Activated CD4-positive, alpha-beta T cell treated with anti-CD3 and anti-CD28 coated beads, Interleukin-2, amount 50 U/mL, for 16 hours (primary cell): Measurements from ENCODE around the gene NTNG1.

Experiments used
- DNase-seq: peaks from one replicate; pipeline ENCODE4 v3.0.0-alpha.2; 2020

NTNG1 gene

DNA sequence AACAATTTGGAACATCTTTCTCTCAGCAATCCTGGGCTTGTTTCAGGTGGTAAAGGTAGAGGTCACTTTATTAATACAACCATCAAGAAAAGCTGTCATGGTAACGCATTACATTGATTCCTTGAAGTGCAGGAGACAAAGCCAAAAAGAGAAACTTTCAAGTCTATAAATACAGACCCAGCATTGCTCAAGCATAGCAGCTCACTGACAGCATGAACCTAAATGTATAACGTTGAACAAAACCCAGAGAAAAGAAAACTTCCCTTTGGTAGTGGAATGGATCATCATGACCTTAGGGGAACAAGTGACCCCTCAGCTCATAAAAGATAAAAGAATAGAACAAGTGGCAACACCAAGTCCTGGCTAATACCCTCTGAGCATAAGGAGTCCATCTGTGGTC is 332.2 kb downstream of the NTNG1 start:
- no peak for DNase-seq

- peak; percentile 63 for DNase-seq
Measured at GRCh38 chr1:107474877-107475612, 334.2 kb downstream of the NTNG1 start.

GRCh38 chr1:107477233-107477632 is 336.4 kb downstream of the NTNG1 start:
- peak; percentile 9 for DNase-seq

GRCh38 chr1:107479865-107480350 is 339.1 kb downstream of the NTNG1 start:
- no peak for DNase-seq

GRCh38 chr1:107480548-107481415 is 339.9 kb downstream of the NTNG1 start:
- DNase-seq = no peak

DNA sequence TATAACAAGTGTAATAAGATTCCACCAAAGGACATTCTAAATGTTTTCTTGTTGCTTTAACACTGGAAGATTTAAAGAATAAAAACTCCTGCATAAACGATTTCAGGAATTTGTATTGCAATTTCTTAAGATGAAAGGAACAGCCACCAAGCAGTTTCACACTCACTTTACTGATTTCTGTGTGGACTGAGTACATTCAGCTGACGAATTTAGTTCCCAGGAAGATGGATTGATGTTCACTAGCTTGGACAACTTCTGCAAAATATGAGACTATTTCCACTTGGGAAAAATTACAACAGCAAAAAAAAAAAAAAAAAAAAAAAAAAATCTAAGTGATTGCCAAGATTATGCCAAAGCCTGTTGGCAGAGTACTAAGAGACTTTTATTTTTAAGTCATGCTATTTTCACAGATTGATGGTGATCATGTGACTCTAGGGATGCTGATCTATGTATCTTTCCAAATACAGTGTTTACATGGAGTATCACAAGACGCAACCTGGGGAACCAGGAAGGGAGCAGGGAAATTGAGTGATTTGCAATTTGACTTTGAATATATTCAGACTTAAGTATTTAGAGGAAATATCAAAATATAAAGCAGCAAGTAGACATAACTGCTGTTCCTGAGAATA is 341.0 kb downstream of the NTNG1 start:
- no peak for DNase-seq

GRCh38 chr1:107483949-107484348 is 343.1 kb downstream of the NTNG1 start:
- DNase-seq = no peak

DNA sequence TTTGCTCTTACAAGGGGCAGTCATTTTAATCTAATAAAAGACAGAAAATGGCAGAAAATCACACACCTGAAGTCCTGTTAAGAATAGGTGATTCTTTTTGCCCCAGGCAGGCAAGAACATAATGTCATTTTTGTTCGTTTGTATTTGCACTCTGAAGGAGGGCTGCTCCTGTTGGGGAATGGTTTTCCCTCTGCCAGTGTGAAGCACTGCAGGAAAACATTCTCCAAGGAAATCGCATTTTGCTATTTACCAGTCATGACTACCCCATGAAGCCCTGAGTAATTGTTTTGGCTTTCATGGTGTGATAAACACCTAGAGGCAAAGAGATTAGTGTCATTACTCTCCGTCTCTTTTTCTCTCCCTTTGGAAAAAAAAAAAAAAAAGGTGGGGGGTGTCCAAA is 345.5 kb downstream of the NTNG1 start:
- no peak for DNase-seq

DNA sequence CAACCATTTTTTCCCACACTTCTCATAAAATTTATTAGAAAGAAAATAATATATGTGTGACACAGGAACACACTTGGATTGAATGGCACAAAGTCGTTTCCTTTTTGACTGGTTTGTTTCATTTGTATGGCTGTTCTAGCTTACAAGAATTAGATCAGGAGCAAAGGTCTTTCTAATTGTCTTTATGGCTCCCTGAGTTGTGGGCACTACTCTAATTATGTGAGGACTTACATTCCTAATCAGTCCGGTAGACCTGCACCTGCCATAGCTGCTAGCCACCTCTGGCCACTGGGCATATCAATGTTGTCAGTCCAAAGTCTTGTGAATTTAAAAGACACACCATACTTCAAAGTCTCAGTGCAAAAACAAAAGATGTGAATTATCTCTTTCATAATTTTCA is 346.7 kb downstream of the NTNG1 start:
- no peak for DNase-seq

- no peak for DNase-seq
Measured at GRCh38 chr1:107491582-107491981, 350.7 kb downstream of the NTNG1 start.

DNA sequence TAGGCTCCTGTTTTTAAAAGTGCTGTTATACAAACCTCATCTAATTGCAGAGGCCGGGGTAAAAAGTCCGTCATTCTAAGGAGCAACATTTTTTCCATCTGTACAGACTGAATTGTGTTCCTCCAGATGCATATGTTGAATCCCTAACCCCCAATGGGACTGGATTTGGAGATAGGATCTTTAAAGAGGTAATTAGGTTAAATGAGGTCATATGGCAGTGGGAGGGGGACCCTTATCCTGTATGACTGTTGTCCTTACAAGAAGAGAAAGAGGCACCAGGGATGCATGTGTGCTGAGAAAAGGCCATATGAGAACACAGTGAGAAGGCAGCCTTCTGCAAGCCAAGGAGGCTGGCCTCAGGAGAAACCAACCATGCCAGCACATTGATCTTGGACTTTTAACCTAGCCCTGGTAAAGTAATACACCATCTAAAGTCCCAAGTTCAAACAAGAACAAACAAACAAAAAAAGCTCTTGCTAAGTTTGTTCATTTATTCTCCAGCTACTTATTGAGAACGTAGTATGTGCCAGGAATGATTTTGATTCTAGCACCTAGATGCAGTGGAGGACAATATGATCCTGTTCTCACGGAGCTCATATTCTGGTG is 352.4 kb downstream of the NTNG1 start:
- no peak for DNase-seq

DNA sequence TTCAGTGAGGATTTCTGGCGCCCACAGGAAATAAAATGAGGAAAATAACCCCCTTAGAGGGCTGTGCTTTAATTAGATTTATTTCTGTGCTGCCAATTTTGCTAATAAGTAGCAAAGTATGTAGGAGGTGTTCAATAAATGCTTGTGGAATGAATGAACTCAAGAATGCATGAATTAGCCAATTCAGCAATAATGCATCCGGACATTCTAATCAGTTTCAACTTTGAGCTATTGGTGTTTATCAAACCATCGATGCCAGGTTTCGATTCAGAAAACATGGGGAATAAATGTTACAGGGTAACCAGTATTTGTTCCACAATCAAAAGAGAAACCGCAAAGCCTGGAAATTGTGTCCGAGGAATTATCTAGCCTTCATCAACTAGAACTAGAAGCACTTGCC is 353.2 kb downstream of the NTNG1 start:
- no peak for DNase-seq

- no peak for DNase-seq
Measured at GRCh38 chr1:107496002-107496401, 355.2 kb downstream of the NTNG1 start.

- peak; percentile 5 for DNase-seq
Measured at GRCh38 chr1:107499139-107499744, 358.4 kb downstream of the NTNG1 start.

DNA sequence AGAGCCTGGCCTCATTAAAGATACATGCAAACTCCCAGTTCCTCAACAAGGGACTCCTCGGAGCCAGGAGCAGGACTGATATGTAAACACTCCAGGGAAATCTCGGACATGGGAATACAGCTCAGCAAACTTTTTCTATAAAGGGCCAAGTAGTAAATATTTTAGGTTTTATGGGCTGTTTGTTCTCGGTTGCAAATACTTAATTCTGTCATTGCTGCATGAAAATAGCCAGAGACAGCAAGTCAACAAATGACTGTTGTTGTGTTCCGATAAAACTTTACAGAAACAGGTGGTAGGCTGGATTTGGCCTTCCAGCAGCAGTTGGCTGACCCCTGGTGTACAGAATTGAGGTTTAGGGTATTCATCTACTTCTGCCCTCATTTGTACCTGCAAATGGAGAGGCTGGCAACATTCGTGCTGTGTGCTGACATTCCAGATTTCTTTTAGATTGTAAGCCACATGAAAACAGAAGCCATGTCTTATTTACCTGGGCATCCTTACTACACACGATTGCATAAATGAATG is 360.3 kb downstream of the NTNG1 start:
- no peak for DNase-seq

DNA sequence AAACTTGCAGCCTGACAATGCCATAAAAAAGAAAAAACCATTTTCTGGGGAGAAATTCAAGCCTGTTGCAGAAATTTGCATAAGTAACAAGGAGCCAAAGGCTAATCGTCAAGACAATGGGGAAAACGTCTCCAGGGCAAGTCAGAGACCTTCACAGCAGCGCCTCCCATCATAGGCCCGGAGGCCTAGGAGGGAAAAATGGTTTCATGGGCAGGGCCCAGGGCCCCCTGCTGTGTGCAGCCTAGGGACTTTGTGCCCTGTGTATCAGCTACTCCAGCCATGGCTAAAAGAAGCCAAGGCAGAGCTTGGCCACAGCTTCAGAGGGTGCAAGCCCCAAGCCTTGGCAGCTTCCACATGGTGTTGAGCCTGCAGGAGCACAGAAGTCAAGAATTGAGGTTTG is 369.5 kb downstream of the NTNG1 start:
- DNase-seq = no peak

DNA sequence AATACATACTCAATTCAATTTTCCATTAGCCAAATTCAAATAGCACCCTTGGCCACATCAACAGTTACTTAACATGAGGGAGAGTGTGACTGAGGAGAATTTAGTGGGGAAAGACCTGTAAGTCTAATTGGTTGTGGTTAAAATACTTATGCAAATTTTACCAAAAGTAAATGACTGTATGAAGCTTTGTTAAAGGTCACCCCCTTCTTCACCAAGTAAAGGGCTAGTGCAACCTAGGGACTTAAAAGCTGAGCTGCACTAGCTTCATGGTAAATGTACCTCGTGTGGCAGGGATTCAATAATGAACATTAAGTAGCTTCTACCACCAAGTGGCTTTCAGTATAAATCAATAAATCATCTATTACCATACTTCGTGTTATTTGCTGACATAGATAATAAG is 372.0 kb downstream of the NTNG1 start:
- no peak for DNase-seq

DNA sequence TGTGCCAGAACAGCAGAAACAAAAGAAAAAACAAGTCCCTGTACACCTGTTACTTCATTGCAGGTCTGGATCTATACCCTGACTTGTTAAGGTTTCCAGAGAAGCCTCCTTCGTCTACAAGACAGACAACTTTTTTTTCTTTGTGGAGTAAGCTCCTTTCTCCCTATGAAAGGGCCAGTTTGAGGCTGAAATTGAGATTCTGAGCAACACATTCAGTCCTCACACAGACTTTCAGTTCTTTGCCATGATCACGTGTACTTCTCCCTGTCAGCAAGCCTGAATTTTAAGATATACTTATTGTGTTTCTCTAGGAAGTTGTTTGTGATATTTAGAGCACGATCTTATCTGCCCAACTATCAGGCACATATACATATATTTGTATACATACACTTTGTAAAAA is 374.0 kb downstream of the NTNG1 start:
- no peak for DNase-seq

- DNase-seq = no peak
Measured at GRCh38 chr1:107515702-107516101, 374.9 kb downstream of the NTNG1 start.

GRCh38 chr1:107523061-107523460 is 382.2 kb downstream of the NTNG1 start:
- DNase-seq = no peak

DNA sequence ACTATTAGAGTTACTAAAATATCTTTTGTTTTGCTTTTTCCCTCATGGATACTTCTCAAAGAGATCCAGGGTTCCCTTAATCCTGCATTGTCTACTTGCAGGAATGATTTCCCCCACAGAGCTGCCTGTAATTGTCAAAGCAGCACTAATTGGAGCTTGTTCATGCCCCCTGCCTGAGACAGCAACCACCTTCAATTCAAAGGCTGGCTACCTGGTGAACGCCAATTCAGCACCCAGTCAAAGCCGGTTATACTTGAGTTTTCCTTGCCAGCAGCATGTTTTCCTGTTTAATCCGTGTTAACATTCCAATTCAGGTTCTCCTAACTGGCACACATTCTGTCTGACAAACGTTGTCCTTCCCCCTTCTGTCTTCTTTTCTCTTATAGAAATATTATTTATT is 382.9 kb downstream of the NTNG1 start:
- no peak for DNase-seq

- DNase-seq = no peak
Measured at GRCh38 chr1:107524301-107524700, 383.5 kb downstream of the NTNG1 start.

DNA sequence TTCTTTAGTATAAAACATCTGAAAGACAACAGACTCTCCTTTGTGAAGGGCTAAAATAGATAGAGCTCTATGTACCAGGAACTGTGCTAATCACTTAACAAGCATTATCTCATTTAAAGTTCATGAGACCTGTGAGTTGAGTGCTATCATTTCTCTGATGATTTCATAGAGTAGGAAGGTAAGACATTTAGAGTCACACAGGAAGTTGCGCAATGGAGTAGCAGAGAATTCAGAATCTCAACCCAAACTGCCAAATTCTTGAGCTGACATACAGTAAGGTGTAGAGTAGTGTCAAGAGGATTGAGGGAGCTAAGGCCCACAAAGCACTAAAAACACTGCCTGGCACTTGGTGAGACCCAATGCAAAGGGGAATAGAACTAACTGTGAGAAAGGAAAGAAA is 384.3 kb downstream of the NTNG1 start:
- DNase-seq = peak; percentile 23
